ENCODE measurements around the gene ANKEF1.

ANKEF1 gene

DNA sequence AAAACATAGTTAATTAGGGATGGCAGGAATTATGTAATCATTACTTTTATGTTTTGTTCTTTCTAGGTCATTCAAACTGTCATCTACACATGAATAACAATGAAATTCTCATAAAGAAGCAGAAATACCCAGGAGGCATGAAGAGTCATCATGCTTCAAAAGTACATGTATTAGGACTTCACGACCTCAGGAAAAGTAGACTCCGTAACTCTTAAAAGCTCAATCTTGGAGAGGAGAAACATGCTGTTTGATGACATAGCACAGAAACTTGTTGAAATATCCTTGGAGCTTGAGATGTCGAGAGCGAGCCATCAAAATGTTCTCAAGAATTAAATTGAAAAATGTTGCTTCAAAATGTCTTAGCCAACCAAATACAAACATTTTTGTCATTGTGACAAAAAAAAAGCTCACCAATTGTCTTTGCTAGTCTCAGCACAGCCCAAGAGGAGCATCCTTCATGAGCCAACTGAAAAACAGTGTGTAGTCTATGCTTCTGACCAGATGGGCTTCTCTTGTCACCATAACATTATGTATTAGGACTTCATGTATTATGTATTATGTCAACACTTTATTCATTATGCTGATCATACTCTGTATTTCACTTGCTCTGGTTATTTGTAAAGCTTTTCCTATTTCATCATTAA is 28.2 kb upstream of the ANKEF1 start:
- H3K27ac ChIP-seq (ENCODE audit: low read length), result no peak overlapping the region
- no peak for TF ChIP-seq EZH2 (IDR thresholded peaks at IDR 0.05; ENCODE audit: borderline replicate concordance, low read depth, low read length, severe bottlenecking)
- TF ChIP-seq, protein P1, sequence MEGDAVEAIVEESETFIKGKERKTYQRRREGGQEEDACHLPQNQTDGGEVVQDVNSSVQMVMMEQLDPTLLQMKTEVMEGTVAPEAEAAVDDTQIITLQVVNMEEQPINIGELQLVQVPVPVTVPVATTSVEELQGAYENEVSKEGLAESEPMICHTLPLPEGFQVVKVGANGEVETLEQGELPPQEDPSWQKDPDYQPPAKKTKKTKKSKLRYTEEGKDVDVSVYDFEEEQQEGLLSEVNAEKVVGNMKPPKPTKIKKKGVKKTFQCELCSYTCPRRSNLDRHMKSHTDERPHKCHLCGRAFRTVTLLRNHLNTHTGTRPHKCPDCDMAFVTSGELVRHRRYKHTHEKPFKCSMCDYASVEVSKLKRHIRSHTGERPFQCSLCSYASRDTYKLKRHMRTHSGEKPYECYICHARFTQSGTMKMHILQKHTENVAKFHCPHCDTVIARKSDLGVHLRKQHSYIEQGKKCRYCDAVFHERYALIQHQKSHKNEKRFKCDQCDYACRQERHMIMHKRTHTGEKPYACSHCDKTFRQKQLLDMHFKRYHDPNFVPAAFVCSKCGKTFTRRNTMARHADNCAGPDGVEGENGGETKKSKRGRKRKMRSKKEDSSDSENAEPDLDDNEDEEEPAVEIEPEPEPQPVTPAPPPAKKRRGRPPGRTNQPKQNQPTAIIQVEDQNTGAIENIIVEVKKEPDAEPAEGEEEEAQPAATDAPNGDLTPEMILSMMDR (IDR thresholded peaks at IDR 0.05; ENCODE audit: borderline replicate concordance, extremely low read depth, low read length, poor library complexity, severe bottlenecking), result no peak
- no peak overlapping the region for H3K9ac ChIP-seq (ENCODE audit: low read depth, low read length)
- no peaks in the 10 kb centered on the region for H3K79me2 ChIP-seq (ENCODE audit: insufficient read depth, low read length)
- no peaks in the 10 kb centered on the region for H4K20me1 ChIP-seq (ENCODE audit: insufficient read depth, low read length)
- 0 out of 4 replicates have a peak overlapping the region, but pooled peaks of 1 of the 2 experiments have one; percentile 5 for H3K4me3 ChIP-seq (ENCODE audit: low read depth in 1 of 2, low read length in 2 of 2)
- ATAC-seq (ENCODE audit: insufficient read depth, low read depth), result no peak
- H3K4me2 ChIP-seq (ENCODE audit: insufficient read depth, low read length), result no peak overlapping the region
- H3K9me3 ChIP-seq (ENCODE audit: insufficient read depth, low read length, severe bottlenecking), result no peaks in the 10 kb centered on the region
- no peak overlapping the region for H2AFZ ChIP-seq (ENCODE audit: low read depth, low read length)
- no peaks in the 10 kb centered on the region for H3K4me1 ChIP-seq (ENCODE audit: insufficient read depth, low read length)
- no peaks in the 10 kb centered on the region for H3K36me3 ChIP-seq (ENCODE audit: insufficient read depth, low read length)
- H3K27me3 ChIP-seq (ENCODE audit: insufficient read depth, low read length, poor library complexity), result peaks cover 5% of the 10 kb centered on the region
- no peak for DNase-seq

DNA sequence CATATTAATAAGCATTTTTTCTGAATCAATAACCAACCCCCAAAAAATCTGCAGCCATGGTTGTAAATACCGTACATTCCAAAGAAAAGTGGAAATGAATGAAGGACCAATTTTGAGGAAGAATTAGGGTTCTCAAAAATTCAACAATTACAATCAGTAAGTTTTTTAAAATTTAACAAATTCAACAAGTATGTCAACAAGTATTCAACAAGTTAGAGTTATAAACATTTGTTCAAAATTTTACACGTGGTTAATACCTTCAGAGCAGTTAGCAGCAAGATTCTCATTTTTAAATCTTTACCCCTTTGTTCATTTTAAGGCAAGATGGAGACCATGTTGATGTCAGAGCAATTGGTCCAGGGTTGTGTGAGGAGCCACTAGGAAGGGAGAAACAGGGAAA is 27.6 kb upstream of the ANKEF1 start:
- TF ChIP-seq EZH2 (IDR thresholded peaks at IDR 0.05; ENCODE audit: borderline replicate concordance, low read depth, low read length, severe bottlenecking), result no peak
- TF ChIP-seq, protein P1 (IDR thresholded peaks at IDR 0.05; ENCODE audit: borderline replicate concordance, extremely low read depth, low read length, poor library complexity, severe bottlenecking), result no peak
- 0 out of 4 replicates have a peak overlapping the region, but pooled peaks of 1 of the 2 experiments have one; percentile 5 for H3K4me3 ChIP-seq (ENCODE audit: low read depth in 1 of 2, low read length in 2 of 2)
- H2AFZ ChIP-seq (ENCODE audit: low read depth, low read length), result no peak overlapping the region
- no peak overlapping the region for H3K9ac ChIP-seq (ENCODE audit: low read depth, low read length)
- no peaks in the 10 kb centered on the region for H3K9me3 ChIP-seq (ENCODE audit: insufficient read depth, low read length, severe bottlenecking)
- peaks cover 5% of the 10 kb centered on the region for H3K27me3 ChIP-seq (ENCODE audit: insufficient read depth, low read length, poor library complexity)
- no peak overlapping the region for H3K27ac ChIP-seq (ENCODE audit: low read length)
- no peaks in the 10 kb centered on the region for H3K36me3 ChIP-seq (ENCODE audit: insufficient read depth, low read length)
- no peak for ATAC-seq (ENCODE audit: insufficient read depth, low read depth)
- no peaks in the 10 kb centered on the region for H4K20me1 ChIP-seq (ENCODE audit: insufficient read depth, low read length)
- H3K79me2 ChIP-seq (ENCODE audit: insufficient read depth, low read length), result no peaks in the 10 kb centered on the region
- no peak overlapping the region for H3K4me2 ChIP-seq (ENCODE audit: insufficient read depth, low read length)
- H3K4me1 ChIP-seq (ENCODE audit: insufficient read depth, low read length), result no peaks in the 10 kb centered on the region
- DNase-seq, result no peak

DNA sequence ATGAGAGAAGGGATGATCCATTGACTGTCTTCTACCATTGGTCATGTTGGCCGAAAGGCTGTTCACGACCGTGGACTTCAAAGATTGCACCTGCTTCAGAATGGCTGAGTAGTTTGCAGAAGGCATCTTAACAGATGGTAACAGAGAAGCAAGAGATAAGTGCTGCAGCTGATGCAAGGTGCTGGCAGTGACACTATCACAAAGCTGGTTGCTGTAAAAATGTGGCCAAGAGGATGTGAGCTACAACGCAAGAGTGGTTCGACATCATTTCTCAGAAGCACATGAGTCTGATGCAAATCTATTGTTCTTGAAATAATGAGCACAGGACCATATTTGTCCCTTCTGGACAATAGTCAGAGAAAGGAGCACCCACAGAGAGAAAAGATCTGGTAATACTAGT is 27.0 kb upstream of the ANKEF1 start:
- no peak overlapping the region for H3K4me3 ChIP-seq (ENCODE audit: low read depth in 1 of 2, low read length in 2 of 2)
- H3K4me1 ChIP-seq (ENCODE audit: insufficient read depth, low read length), result no peaks in the 10 kb centered on the region
- no peaks in the 10 kb centered on the region for H4K20me1 ChIP-seq (ENCODE audit: insufficient read depth, low read length)
- H3K79me2 ChIP-seq (ENCODE audit: insufficient read depth, low read length), result no peaks in the 10 kb centered on the region
- no peak overlapping the region for H3K9ac ChIP-seq (ENCODE audit: low read depth, low read length)
- peaks cover 5% of the 10 kb centered on the region for H3K27me3 ChIP-seq (ENCODE audit: insufficient read depth, low read length, poor library complexity)
- no peak for TF ChIP-seq EZH2 (IDR thresholded peaks at IDR 0.05; ENCODE audit: borderline replicate concordance, low read depth, low read length, severe bottlenecking)
- TF ChIP-seq, protein P1 (IDR thresholded peaks at IDR 0.05; ENCODE audit: borderline replicate concordance, extremely low read depth, low read length, poor library complexity, severe bottlenecking), result no peak
- no peak overlapping the region for H3K4me2 ChIP-seq (ENCODE audit: insufficient read depth, low read length)
- no peak overlapping the region for H2AFZ ChIP-seq (ENCODE audit: low read depth, low read length)
- H3K9me3 ChIP-seq (ENCODE audit: insufficient read depth, low read length, severe bottlenecking), result no peaks in the 10 kb centered on the region
- no peak overlapping the region for H3K27ac ChIP-seq (ENCODE audit: low read length)
- H3K36me3 ChIP-seq (ENCODE audit: insufficient read depth, low read length), result no peaks in the 10 kb centered on the region
- DNase-seq (no peak), ATAC-seq (ENCODE audit: insufficient read depth, low read depth) (no peak)

Measured in DND-41 (cell line).